ENCODE results near the gene SLC1A7.

DNA sequence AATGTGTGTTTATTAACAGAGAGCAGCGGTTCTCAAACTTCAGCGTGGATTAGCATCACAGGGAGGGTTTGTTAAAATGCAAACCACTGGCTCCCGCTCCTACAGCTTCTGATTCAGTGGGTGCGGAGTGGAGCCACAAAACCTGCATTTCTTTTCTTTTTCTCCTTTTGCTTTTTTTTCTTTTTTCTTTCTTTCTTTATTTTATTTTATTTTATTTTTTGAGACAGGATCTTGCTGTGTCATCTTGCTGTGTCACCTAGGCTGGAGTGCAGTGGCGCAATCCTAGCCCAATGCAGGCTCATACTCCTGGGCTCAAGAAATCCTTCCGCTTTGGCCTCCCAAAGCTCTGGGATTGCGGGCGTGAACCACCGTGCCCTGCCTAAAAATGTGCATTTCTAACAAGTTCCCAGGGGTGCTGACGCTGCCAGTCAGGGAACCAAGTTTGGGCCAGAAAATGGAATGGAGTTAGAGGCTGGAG is 20.9 kb upstream of the SLC1A7 start:
- TF ChIP-seq SIN3A (IDR thresholded peaks at IDR 0.05; ENCODE audit: borderline replicate concordance, low read depth, low read length), result no peak
- TF ChIP-seq, protein P1, sequence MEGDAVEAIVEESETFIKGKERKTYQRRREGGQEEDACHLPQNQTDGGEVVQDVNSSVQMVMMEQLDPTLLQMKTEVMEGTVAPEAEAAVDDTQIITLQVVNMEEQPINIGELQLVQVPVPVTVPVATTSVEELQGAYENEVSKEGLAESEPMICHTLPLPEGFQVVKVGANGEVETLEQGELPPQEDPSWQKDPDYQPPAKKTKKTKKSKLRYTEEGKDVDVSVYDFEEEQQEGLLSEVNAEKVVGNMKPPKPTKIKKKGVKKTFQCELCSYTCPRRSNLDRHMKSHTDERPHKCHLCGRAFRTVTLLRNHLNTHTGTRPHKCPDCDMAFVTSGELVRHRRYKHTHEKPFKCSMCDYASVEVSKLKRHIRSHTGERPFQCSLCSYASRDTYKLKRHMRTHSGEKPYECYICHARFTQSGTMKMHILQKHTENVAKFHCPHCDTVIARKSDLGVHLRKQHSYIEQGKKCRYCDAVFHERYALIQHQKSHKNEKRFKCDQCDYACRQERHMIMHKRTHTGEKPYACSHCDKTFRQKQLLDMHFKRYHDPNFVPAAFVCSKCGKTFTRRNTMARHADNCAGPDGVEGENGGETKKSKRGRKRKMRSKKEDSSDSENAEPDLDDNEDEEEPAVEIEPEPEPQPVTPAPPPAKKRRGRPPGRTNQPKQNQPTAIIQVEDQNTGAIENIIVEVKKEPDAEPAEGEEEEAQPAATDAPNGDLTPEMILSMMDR (CRISPR knock-in tag; IDR thresholded peaks at IDR 0.05), result no peak

Measured in HepG2 (cell line).